ENCODE results near the gene NOTCH2.
"Not testable (repeated sequence)": the region's sequence is repeated elsewhere in the genome, so short reads cannot be mapped to it uniquely, and the experiment has no call there.

DNA sequence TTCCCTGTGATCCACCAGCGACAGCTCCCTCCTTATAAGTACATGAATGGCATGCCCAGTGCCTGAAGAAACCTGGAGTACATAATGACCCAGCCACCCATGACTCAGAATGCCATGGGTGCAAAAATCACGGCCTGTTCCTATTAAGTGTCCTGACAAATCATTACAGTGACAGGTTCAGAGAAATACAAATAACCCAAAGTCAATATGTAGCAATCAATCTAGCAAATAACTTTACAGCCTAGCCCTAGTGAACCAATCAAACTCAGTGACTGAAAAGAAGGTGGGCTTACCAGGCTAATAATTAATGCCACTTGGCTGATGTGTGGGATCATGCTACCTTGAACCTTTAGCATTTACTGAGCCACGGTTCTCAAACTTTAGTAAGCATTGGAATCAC is 37.2 kb downstream of the NOTCH2 start:
- TF ChIP-seq, protein P1, sequence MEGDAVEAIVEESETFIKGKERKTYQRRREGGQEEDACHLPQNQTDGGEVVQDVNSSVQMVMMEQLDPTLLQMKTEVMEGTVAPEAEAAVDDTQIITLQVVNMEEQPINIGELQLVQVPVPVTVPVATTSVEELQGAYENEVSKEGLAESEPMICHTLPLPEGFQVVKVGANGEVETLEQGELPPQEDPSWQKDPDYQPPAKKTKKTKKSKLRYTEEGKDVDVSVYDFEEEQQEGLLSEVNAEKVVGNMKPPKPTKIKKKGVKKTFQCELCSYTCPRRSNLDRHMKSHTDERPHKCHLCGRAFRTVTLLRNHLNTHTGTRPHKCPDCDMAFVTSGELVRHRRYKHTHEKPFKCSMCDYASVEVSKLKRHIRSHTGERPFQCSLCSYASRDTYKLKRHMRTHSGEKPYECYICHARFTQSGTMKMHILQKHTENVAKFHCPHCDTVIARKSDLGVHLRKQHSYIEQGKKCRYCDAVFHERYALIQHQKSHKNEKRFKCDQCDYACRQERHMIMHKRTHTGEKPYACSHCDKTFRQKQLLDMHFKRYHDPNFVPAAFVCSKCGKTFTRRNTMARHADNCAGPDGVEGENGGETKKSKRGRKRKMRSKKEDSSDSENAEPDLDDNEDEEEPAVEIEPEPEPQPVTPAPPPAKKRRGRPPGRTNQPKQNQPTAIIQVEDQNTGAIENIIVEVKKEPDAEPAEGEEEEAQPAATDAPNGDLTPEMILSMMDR (conservative IDR thresholded peaks at IDR 0.05) = not testable (repeated sequence)
- not testable (repeated sequence) for TF ChIP-seq ZFX (IDR thresholded peaks at IDR 0.05)

All from C4-2B (cell line).